GM18870 (cell line): Measurements from ENCODE around the gene TFDP2.
"Not testable (repeated sequence)": the region's sequence is repeated elsewhere in the genome, so short reads cannot be mapped to it uniquely, and the experiment has no call there.

Source experiments
- ATAC-seq: cut with Tn5 transposase; IDR thresholded peaks from one replicate; pipeline ENCODE4 v1.9.1; 2021; ENCODE audit warnings: moderate library complexity; ENCODE audit not compliant: unreplicated experiment

TFDP2 gene

DNA sequence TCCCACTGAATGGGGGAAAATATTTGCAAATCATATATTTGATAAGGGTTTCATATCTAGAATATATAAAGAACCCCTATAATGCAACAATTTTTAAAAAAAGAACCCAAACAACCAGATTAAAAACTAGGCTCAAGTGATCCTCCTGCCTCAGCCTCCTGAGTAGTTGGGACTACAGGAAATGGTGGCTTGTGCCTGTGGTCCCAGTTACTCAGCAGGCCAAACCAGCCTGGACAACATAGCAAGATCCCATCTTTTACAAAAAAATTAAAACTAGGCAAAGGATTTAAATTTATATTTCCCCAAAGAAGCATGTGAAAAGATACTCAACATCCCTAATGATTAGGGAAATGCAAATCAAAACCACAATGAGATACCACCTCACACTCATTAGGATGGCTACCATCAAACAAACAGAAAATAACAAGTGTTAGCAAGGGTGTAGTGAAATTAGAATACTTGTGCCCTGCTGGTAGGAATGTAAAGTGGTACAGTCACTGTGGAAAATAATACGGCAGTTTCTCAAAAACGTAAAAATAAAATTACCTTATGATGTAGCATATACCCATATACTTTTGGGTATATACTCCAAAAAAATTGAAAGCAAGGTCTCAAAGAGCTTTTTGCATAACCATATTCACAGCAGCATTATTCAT lies 19.7 kb downstream of the TFDP2 start:
- no peak for ATAC-seq

- no peak for ATAC-seq
Observed at GRCh38 chr3:142127941-142128658, 21.2 kb downstream of the TFDP2 start.

- no peak for ATAC-seq
Observed at GRCh38 chr3:142124243-142124642, 25.1 kb downstream of the TFDP2 start.

- no peak for ATAC-seq
Observed at GRCh38 chr3:142120707-142121106, 28.6 kb downstream of the TFDP2 start.

DNA sequence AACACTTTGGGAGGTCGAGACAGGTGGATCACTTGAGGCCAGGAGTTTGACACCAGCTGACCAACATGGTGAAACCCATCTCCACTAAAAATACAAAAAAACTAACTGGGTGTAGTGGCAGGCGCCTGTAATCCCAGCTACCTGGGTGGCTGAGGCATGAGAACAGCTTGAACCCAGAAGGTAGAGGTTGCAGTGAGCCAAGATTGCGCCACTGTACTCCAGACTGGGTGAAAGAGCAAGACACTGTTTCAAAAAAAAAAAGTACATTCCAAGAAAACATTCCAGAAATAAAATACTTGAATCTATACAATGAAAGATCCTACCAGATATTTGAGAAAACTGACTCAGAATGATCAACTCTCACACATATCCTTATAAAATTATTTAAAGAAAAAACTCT lies 30.4 kb downstream of the TFDP2 start:
- no peak for ATAC-seq

- ATAC-seq: no peak
Observed at GRCh38 chr3:142117056-142117851, 32.1 kb downstream of the TFDP2 start.

DNA sequence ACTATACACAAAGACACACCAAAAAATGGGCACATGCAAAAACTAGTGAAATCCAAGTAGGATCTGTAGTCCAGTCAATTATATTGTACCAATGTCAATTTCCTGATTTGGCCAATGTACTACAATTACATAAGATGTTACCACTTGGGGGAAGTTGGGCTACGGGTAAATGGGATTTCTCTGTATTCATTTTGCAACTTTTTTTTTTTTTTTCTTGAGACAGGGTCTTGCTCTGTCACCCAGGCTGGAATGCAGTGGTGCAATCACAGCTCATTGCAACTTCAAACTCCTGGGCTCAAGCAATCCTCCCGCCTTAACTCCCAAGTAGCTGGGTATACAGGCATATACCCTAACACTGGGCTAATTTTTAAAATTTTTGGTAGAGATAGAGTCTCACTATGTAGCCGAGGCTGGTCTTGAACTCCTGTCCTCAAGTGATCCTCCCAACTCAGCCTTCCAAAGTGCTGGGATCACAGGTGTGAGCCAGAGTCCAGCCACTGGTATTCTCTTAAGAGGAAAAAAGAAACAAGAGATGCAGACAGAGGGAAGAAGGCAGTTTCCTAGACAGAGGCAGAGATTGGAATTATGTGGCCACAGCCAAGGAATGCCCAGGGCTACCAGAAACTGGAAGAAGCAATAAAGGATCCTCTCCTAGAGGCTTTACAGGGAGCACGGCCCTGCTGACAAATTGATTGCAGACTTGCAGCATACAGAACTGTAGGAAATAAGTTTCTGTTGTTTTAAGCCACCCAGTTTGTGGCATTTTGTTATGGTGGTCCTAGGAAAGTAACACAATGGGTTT lies 33.3 kb downstream of the TFDP2 start:
- no peak for ATAC-seq

DNA sequence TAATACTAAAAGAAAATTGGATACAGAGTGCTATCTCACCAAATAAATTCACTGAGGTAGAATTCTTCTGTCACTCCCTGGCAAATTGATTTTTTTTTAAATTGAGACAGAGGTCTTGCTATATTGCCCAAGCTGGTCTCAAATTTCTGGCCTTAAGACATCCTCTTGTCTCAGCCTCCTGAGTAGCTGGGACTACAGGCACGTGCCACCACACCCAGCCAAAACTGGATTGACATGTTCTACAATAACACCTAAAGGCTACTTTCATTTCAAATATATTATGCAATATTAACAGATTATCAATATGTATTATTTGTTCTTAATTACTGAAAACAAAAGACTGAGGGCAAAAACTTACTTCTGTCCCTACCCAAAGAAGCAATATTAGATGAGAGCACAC lies 36.7 kb downstream of the TFDP2 start:
- ATAC-seq: no peak

DNA sequence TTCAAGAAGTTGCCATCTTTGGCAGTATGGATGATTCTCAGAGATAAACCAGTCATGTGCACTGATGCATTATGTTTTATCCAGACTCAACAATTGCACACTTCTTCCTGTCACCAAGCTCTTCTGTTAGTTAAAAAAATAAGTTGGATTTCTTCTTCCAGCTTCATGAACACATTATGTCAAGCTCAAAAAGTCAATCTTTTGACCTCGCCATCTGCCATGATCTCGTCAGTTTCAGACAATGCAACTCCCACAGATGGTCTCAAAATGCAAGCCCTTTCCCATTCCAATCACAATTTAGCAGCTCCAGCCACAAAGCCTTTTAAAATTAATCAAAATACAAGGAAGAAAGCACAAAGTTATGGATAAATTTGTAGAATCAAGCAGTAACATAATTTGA lies 42.8 kb downstream of the TFDP2 start:
- no peak for ATAC-seq

GRCh38 chr3:142105991-142106390 lies 43.4 kb downstream of the TFDP2 start:
- no peak for ATAC-seq

DNA sequence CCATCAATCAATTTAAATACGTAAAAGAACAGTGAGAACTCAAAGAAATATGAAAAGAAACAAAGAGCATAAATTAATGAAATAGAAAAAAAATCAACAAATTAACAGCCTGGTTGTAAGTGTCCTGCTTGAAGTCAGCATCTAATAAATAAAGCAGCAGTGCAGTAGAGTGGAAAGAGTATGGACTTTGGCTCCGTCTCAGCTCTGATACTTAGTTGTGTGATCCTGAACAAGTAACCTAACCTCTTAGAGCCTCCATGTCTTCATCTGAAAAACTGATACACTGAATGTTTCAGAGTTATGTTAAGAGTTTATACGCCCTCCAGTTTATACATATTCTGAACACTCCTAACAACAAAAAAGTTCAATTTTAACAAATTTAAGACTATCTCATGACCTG lies 44.6 kb downstream of the TFDP2 start:
- no peak for ATAC-seq

DNA sequence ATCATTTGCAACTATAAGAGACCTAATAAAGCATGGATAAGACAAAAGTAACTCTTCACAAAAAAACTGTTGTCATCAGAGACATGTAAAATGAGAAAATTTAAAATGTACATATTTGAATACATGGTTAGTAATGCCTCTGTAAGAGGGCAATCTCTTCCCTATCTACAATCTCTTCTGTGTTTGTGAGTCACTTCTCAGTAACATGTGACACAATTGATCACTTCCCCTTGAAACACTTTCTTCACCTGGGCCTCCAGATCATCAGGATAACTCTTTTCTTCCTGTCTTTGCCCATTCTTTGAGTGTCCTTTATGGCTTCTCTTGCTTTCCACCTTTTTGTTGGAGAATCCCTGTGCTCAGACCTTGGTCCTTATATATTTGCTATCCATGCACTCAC lies 50.4 kb downstream of the TFDP2 start:
- ATAC-seq: no peak

DNA sequence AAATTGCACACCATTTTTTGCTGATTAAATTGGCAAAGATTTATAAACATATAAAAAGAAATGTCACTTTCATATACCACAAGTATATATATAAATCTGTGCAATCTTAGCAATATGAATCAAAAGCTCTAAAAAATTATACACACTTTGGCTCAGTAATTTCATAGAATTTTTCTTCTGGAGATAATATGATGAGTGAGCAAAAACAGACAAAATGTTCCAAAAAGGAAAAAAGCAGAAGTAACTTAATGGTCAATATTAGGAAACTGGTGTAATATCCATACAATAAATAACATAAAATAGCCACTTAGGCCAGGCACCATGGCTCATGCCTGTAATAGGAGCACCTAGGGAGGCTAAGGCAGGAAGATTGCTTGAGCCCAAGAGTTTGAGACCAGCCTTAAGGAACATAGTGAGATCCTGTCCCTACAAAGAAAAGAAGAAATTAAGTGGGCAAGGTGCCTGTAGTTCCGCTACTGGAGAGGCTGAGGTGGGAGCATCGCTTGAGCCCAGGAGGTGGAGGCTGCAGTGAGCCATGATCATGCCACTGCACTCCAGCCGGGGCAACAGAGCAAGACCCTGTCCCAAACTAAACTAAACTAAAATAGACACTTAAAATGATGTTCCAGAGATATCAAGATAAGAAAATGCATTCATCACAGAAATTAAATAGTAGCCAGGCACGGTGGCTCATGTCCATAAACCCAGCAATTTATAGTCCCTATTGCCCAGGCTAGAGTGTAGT lies 52.1 kb downstream of the TFDP2 start:
- no peak for ATAC-seq

DNA sequence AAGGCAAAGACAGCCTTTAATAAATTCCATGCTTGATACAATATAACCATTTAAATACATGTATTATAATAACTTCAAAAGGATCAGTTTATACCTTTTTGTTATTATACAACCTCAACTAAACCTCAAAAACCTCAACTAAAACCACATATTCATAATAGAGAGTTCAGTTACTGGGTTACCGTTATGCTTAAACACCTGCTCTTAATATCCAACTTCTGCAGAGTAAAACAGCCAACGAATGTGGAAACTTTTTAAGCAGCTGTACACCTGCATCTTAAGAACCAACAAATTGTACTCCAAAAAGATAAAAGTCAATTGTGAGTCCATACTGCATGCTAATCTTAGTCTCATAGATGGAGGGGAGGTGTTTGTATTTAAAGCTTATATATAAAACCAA lies 53.5 kb downstream of the TFDP2 start:
- no peak for ATAC-seq

GRCh38 chr3:142088925-142089324 lies 60.4 kb downstream of the TFDP2 start:
- ATAC-seq: not testable (repeated sequence)

- no peak for ATAC-seq
Observed at GRCh38 chr3:142088522-142088921, 60.8 kb downstream of the TFDP2 start.

DNA sequence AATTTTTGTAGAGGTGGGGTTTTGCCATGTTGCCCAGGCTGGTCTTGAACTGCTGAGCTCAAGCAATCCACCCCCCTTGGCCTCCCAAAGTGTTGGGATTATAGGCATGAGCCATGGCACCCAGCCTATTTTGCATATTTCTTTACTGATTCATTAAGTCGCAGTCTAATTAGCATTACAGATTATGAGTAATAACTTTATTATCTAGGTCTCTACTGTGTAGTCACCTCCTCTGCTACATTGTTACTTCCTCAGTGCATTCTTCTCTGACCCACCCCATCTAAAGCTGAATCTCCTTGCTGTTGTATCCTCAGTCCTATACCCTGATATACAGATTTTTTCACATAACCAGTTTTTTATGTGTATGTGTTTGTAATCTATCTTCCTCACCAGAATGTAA lies 61.7 kb downstream of the TFDP2 start:
- no peak for ATAC-seq

DNA sequence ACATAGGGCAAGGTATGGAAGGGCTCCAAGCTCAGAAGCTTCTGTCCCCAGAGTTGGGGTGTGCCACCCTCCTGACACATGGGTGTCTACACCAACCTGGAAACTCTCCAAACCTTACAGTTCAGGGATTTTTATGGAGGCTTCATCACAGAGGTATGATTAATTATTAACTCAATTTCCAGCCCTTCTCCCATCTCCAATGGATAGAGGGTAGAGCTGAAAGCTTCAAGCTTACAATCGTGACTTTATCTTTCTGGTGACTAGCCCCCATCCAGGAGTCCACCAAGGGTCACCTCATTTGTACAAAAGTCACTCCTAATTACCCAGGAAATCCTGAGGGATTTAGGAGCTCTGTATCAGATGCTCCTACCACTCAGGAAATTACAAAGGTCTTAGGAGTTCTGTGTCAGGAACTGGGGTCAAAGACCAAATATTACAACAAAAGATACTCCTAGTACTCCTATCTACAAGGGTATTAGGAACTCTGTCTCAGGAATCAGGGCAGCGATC lies 62.7 kb downstream of the TFDP2 start:
- ATAC-seq: no peak

DNA sequence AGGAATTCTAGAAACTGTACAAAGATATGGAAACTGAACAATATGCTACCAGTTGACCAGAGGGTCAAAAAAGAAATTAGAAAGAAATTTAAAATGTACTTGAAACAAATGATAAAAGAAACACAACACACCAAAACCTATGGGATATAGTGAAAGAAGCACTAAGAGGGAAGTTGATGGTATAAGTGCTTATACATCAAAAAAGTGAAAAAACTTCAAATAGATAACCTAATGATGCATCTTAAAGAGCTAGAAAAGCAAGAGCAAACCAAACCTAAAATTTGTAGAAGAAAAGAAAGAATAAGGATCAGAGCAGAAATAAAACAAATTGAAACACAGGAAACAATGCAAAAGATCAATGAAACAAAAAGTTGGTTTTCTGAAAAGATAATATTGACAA lies 68.2 kb downstream of the TFDP2 start:
- ATAC-seq: no peak

DNA sequence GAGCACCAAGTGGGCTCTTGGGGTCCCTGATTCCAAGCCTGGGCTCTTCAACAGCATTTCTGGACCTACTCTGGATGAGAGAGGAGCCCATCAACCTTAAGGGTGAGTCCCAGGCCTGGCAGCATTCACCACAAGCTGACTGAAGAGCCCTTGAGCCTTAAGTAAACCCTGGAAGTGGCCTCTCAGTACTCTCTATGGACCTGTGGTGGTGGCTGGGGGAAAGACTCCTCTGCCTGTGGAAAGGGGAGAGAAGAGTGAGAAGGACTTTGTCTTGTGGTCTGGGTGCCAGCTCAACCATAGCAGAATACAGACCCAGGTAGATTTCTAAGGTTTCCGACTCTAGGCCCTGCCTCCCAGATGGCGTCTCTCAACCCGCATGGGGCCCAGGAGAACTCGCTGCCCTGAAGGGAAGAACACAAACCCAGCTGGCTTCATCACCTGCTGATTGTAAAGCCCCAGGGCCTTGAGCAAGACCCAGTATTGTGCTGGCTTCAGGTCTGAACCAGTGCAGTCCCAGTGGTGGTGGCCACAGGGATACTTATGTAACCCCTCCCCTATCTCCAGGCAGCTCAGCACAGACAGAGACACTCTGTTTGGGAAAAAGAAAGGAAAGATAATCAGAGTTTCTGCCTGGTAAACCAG lies 71.4 kb downstream of the TFDP2 start:
- ATAC-seq: no peak
